GM23248 (cell line): ENCODE data around the gene IQUB.

Experiments
- EZH2 ChIP-seq: fragments of 200-600 bp; sonication (generic); IDR thresholded peaks from 2 replicates; pipeline ENCODE4 v1.6.1; 2018; ENCODE audit warnings: antibody characterized with exemption, mild to moderate bottlenecking; ENCODE audit not compliant: insufficient read depth, poor library complexity, severe bottlenecking
- EZH2phosphoT487 ChIP-seq: fragments of 200-600 bp; sonication (generic); IDR thresholded peaks from 2 replicates; pipeline ENCODE4 v1.6.1; 2018; ENCODE audit warnings: antibody characterized with exemption, moderate library complexity, mild to moderate bottlenecking, low read depth; ENCODE audit not compliant: insufficient read depth

DNA sequence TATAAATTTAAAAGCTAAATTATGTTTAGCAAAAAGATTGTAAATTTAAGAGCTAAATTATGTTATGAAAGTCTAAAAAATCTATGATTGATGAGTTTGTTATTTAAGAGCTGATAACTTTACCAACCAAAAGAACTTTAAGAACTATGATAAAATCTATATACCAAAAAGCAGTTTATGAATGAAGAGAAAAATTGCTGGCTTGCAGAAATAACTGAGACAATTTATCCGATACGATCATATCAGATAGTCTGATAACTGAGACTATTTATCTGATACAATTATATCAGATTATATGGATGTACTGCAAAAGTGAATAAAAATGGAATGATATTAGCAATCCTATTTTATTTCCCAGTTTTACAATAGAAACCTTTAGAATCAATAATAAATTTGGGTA is 50.2 kb downstream of the IQUB start:
- TF ChIP-seq EZH2phosphoT487 (no peak), EZH2 (no peak)
